ENCODE measurements around the gene CASKIN1.

The CASKIN1 gene

GRCh38 chr16:2160915-2161551 is 35.4 kb downstream of the CASKIN1 start:
- DNase-seq (ENCODE audit: insufficient read length, low spot score) (no peak), FAIRE-seq (no peak)

- DNase-seq (ENCODE audit: insufficient read length, low spot score) (no peak), FAIRE-seq (no peak)
Measured at GRCh38 chr16:2159175-2159838, 37.1 kb downstream of the CASKIN1 start.

DNA sequence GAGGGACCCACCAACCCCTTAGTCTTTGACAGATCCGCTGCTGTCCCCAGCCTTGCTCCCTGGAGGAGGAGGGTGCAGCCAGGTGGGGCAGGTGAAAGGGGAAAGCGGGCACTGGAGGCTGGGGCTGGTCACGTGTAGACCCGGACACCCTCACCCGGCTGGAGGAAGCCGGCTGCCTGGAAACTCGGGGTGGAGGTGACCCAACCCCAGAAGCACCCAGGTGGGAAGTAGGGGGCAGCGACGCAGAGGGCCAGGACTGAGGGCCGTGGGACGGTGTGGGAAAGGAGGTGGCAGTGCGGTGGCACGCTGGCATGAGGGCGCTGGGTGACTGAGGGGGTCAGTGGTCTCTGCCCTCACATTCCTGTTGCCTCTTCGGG is 38.2 kb downstream of the CASKIN1 start:
- FAIRE-seq (no peak), DNase-seq (ENCODE audit: insufficient read length, low spot score) (no peak)

DNA sequence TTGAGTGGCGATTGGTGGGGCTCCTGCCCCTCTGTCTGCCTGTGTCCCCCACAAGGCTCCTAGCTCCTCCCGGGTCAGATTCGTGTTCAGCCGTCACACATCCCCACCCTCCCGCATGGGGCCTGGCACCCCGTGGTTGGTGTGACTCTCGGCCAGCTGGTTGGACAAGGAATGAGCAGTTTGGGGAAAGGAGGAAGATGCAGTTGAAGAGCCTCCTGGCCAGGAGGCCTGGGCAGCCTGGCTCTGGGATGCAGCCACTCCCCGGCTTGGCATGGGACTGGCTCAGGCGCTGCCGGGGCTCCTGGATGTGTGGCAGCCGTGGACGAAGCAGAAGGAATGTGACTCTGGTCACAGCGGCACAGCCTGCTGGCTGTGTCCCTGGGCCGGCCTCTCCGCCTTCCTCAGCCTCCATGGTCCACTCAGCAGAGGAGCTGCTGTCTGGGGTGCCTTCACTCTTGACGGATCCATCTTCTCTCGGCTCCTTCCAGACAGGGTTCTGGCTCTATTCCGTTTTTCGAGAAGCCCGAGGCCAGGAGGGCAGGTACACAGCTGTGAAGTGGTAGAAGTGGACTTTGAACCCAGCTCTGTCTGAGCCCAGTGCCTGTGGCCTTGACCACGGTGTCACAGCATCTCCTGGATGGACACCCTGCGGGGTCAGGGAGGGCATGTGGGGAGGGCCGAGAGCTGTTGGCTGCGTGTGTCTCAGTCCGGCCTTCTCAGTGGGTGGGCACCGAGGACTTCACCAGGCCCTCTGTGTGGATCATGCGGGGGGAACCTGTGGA is 38.7 kb downstream of the CASKIN1 start:
- FAIRE-seq, result no peak
- no peak for DNase-seq (ENCODE audit: insufficient read length, low spot score)

- no peak for FAIRE-seq
- DNase-seq (ENCODE audit: insufficient read length, low spot score), result no peak
Measured at GRCh38 chr16:2156849-2157224, 39.6 kb downstream of the CASKIN1 start.

GRCh38 chr16:2155977-2156848 is 40.2 kb downstream of the CASKIN1 start:
- no peak for DNase-seq (ENCODE audit: insufficient read length, low spot score)
- no peak for FAIRE-seq

- DNase-seq (ENCODE audit: insufficient read length, low spot score) (peak; percentile 99), FAIRE-seq (peak; percentile 98)
Measured at GRCh38 chr16:2155091-2155950, 41.1 kb downstream of the CASKIN1 start, which contains the start of gene TRAF7. TRAF7 (plus strand) TSS chr16:2155782; CDS start chr16:2163921, 8,139 bp downstream.

- no peak for FAIRE-seq
- DNase-seq (ENCODE audit: insufficient read length, low spot score), result no peak
Measured at GRCh38 chr16:2154533-2155090, 41.8 kb downstream of the CASKIN1 start.

GRCh38 chr16:2152695-2153506 is 43.5 kb downstream of the CASKIN1 start:
- FAIRE-seq (no peak), DNase-seq (ENCODE audit: insufficient read length, low spot score) (no peak)

GRCh38 chr16:2151188-2152091 is 45.0 kb downstream of the CASKIN1 start:
- no peak for FAIRE-seq
- DNase-seq (ENCODE audit: insufficient read length, low spot score), result no peak

GRCh38 chr16:2150418-2151187 is 45.8 kb downstream of the CASKIN1 start:
- DNase-seq (ENCODE audit: insufficient read length, low spot score) (no peak), FAIRE-seq (no peak)

- no peak for FAIRE-seq
- DNase-seq (ENCODE audit: insufficient read length, low spot score), result no peak
Measured at GRCh38 chr16:2149630-2150417, 46.6 kb downstream of the CASKIN1 start.

GRCh38 chr16:2148714-2149629 is 47.4 kb downstream of the CASKIN1 start:
- DNase-seq (ENCODE audit: insufficient read length, low spot score) (no peak), FAIRE-seq (no peak)

DNA sequence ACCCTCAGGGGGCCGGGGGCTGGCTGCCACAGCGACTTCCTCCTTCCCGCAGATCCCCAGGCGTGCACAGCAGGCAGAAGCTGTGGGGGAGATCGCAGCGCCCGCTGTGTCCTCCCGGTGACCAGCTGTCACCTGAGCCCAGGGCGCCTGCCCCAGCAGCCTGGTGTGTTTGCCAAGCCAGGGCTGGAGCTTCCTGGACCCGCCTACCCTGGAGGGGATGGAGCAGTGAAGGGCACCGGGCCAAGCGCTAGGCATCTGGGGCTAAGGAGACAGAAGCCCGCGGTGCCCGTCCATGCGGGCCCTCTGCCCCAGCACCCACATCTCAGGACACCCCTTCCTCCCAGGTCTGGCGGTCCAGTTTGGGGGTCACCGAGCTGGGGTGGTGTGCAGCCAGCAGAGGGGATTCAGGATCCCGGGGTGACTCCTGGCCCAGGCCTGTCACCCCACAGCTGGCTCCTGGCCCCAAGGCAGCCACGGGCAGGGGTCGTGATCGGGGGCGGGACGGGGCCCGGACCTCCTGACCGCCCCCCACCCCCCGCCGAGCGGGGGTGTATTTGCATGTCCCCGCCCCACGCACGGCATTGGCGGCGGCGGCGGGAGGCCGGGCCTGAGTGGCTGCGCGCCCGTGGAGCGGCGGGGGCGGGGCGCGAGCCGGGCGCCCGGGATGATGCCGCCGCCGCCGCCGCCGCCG is 48.3 kb downstream of the CASKIN1 start, which contains the start of gene RAB26:
TSS of gene RAB26 (plus strand) at position 645 of the 691 bp plus-strand sequence. CDS start 159 bp downstream, outside the sequence.
- no peak for DNase-seq (ENCODE audit: insufficient read length, low spot score)
- no peak for FAIRE-seq
